ENCODE results near the gene PSMB8.

PSMB8 gene

GRCh38 chr6:32796848-32797776 is 46.7 kb downstream of the PSMB8 start:
- peak; percentile 76 for DNase-seq (ENCODE audit: low spot score)

- no peak for DNase-seq (ENCODE audit: low spot score)
Measured at GRCh38 chr6:32794510-32794909, 49.3 kb downstream of the PSMB8 start.

GRCh38 chr6:32792901-32793435 is 50.9 kb downstream of the PSMB8 start:
- no peak for DNase-seq (ENCODE audit: low spot score)

Measured in AG20443 (cell line).